IMR-90 (cell line): ENCODE results near the gene CCNB2.

Experiments used
- MAFK ChIP-seq: IDR thresholded peaks from 2 replicates; pipeline ENCODE4 v1.6.1; 2012; ENCODE audit warnings: low read depth, low read length, improper control_type of control experiment
- MAZ ChIP-seq: IDR thresholded peaks from 2 replicates; pipeline ENCODE4 v1.6.1; 2012; ENCODE audit warnings: low read depth, mild to moderate bottlenecking, low read length, improper control_type of control experiment, moderate library complexity, borderline replicate concordance
- MXI1 ChIP-seq: IDR thresholded peaks from 2 replicates; pipeline ENCODE4 v1.6.1; 2012; ENCODE audit warnings: low read depth, mild to moderate bottlenecking, low read length, moderate library complexity, borderline replicate concordance
- NFE2L2 ChIP-seq: fragments of 150-350 bp; IDR thresholded peaks from 2 replicates; pipeline ENCODE4 v1.6.1; 2016; ENCODE audit warnings: low read depth, mild to moderate bottlenecking, low read length
- POLR2A ChIP-seq: IDR thresholded peaks from 2 replicates; pipeline ENCODE4 v1.6.1; 2012; ENCODE audit warnings: mild to moderate bottlenecking, low read depth, low read length
- RCOR1 ChIP-seq: IDR thresholded peaks from 2 replicates; pipeline ENCODE4 v1.6.1; 2012; ENCODE audit warnings: mild to moderate bottlenecking, low read length, improper control_type of control experiment; ENCODE audit not compliant: insufficient replicate concordance
- RFX5 ChIP-seq: IDR thresholded peaks from 2 replicates; pipeline ENCODE4 v1.8.0; 2012; ENCODE audit warnings: low read depth, mild to moderate bottlenecking, low read length, moderate library complexity
- SMC3 ChIP-seq: fragments of 150-350 bp; IDR thresholded peaks from 2 replicates; pipeline ENCODE4 v1.6.1; 2016; ENCODE audit warnings: low read depth, mild to moderate bottlenecking, antibody characterized with exemption, low read length, moderate library complexity
- TF ChIP-seq, protein P1 (sequence below): conservative IDR thresholded peaks from 2 replicates; pipeline ENCODE4 v1.5.1; 2012; ENCODE audit warnings: mild to moderate bottlenecking, low read depth, low read length, improper control_type of control experiment
- TF ChIP-seq, protein P2 (sequence below): fragments of 150-350 bp; IDR thresholded peaks from 2 replicates; pipeline ENCODE4 v1.6.1; 2017; ENCODE audit warnings: mild to moderate bottlenecking, antibody characterized with exemption, low read length, low read depth
- TF ChIP-seq, protein P3 (sequence below): fragments of 150-350 bp; IDR thresholded peaks from 2 replicates; pipeline ENCODE4 v1.6.1; 2016; ENCODE audit warnings: low read depth, mild to moderate bottlenecking, low read length, moderate library complexity, borderline replicate concordance

DNA sequence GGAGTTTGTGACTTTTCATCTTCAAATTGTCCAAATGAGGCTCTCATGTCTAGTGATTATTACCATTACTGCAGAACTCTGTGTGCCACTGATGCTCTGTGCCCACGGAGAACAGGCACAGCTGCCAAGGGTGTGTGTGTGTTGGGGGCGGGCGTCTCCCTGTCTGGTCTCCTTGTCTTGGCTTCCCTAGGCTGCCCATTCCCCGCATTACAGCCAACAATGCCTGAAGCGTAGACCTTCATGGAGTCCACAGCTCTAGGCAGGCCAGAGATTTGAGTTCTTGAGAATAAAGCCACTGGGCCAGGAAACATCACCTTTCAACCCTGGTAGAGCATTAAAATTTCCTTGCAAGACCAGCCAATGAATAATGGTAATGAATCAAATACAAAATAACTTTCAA lies 42.7 kb downstream of the CCNB2 start:
- TF ChIP-seq, protein P1, sequence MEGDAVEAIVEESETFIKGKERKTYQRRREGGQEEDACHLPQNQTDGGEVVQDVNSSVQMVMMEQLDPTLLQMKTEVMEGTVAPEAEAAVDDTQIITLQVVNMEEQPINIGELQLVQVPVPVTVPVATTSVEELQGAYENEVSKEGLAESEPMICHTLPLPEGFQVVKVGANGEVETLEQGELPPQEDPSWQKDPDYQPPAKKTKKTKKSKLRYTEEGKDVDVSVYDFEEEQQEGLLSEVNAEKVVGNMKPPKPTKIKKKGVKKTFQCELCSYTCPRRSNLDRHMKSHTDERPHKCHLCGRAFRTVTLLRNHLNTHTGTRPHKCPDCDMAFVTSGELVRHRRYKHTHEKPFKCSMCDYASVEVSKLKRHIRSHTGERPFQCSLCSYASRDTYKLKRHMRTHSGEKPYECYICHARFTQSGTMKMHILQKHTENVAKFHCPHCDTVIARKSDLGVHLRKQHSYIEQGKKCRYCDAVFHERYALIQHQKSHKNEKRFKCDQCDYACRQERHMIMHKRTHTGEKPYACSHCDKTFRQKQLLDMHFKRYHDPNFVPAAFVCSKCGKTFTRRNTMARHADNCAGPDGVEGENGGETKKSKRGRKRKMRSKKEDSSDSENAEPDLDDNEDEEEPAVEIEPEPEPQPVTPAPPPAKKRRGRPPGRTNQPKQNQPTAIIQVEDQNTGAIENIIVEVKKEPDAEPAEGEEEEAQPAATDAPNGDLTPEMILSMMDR = no peak
- TF ChIP-seq POLR2A (no peak), MXI1 (no peak), SMC3 (no peak), RCOR1 (no peak), MAZ (no peak), MAFK (no peak), NFE2L2 (no peak), RFX5 (no peak)
- TF ChIP-seq, protein P2, sequence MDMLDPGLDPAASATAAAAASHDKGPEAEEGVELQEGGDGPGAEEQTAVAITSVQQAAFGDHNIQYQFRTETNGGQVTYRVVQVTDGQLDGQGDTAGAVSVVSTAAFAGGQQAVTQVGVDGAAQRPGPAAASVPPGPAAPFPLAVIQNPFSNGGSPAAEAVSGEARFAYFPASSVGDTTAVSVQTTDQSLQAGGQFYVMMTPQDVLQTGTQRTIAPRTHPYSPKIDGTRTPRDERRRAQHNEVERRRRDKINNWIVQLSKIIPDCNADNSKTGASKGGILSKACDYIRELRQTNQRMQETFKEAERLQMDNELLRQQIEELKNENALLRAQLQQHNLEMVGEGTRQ = no peak
- TF ChIP-seq, protein P3, sequence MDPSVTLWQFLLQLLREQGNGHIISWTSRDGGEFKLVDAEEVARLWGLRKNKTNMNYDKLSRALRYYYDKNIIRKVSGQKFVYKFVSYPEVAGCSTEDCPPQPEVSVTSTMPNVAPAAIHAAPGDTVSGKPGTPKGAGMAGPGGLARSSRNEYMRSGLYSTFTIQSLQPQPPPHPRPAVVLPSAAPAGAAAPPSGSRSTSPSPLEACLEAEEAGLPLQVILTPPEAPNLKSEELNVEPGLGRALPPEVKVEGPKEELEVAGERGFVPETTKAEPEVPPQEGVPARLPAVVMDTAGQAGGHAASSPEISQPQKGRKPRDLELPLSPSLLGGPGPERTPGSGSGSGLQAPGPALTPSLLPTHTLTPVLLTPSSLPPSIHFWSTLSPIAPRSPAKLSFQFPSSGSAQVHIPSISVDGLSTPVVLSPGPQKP = no peak
